ENCODE measurements around the gene IGSF6. TPM values are rescaled to one million over a fixed set of nuclear protein-coding genes. Genes with fewer than 3 reads are reported as not detected.

The IGSF6 gene
- total RNA-seq, 1 donor from 2014 or later = 0.04 TPM

GRCh38 chr16:21644674-21645073, 7.7 kb downstream of the IGSF6 start:
- no peak for DNase-seq (ENCODE audit: low read depth)
- TF ChIP-seq CTCF (IDR thresholded peaks at IDR 0.05; ENCODE audit: insufficient read depth, low read length, poor library complexity, severe bottlenecking) = no peak
- no peak overlapping the region for H3K4me3 ChIP-seq (ENCODE audit: low read depth, low read length)
- no peaks in the 10 kb centered on the region for H3K27me3 ChIP-seq (ENCODE audit: control insufficient read depth, insufficient read depth, low read length)
- H3K36me3 ChIP-seq (ENCODE audit: control insufficient read depth, insufficient read depth, low read length) = no peaks in the 10 kb centered on the region

- Histone ChIP-seq H3K27me3 (ENCODE audit: control insufficient read depth, insufficient read depth, low read length) (no peaks in the 10 kb centered on the region), H3K4me3 (ENCODE audit: low read depth, low read length) (no peak overlapping the region), H3K36me3 (ENCODE audit: control insufficient read depth, insufficient read depth, low read length) (no peaks in the 10 kb centered on the region)
- no peak for DNase-seq (ENCODE audit: low read depth)
- TF ChIP-seq CTCF (IDR thresholded peaks at IDR 0.05; ENCODE audit: insufficient read depth, low read length, poor library complexity, severe bottlenecking) = no peak
Measured at GRCh38 chr16:21643785-21644184, 8.6 kb downstream of the IGSF6 start.

GRCh38 chr16:21642861-21643260, 9.5 kb downstream of the IGSF6 start:
- H3K27me3 ChIP-seq (ENCODE audit: control insufficient read depth, insufficient read depth, low read length) = no peaks in the 10 kb centered on the region
- H3K36me3 ChIP-seq (ENCODE audit: control insufficient read depth, insufficient read depth, low read length) = no peaks in the 10 kb centered on the region
- no peak for DNase-seq (ENCODE audit: low read depth)
- H3K4me3 ChIP-seq (ENCODE audit: low read depth, low read length) = no peak overlapping the region
- TF ChIP-seq CTCF (IDR thresholded peaks at IDR 0.05; ENCODE audit: insufficient read depth, low read length, poor library complexity, severe bottlenecking) = no peak

- Histone ChIP-seq H3K27me3 (ENCODE audit: control insufficient read depth, insufficient read depth, low read length) (no peaks in the 10 kb centered on the region), H3K4me3 (ENCODE audit: low read depth, low read length) (no peak overlapping the region), H3K36me3 (ENCODE audit: control insufficient read depth, insufficient read depth, low read length) (no peaks in the 10 kb centered on the region)
- DNase-seq (ENCODE audit: low read depth) = no peak
- no peak for TF ChIP-seq CTCF (IDR thresholded peaks at IDR 0.05; ENCODE audit: insufficient read depth, low read length, poor library complexity, severe bottlenecking)
Measured at GRCh38 chr16:21641916-21642315, 10.5 kb downstream of the IGSF6 start.

GRCh38 chr16:21639493-21639892, 12.9 kb downstream of the IGSF6 start:
- TF ChIP-seq CTCF (IDR thresholded peaks at IDR 0.05; ENCODE audit: insufficient read depth, low read length, poor library complexity, severe bottlenecking) = no peak
- Histone ChIP-seq H3K36me3 (ENCODE audit: control insufficient read depth, insufficient read depth, low read length) (no peaks in the 10 kb centered on the region), H3K27me3 (ENCODE audit: control insufficient read depth, insufficient read depth, low read length) (no peaks in the 10 kb centered on the region), H3K4me3 (ENCODE audit: low read depth, low read length) (no peak overlapping the region)
- DNase-seq (ENCODE audit: low read depth) = no peak

GRCh38 chr16:21638573-21638975, 13.8 kb downstream of the IGSF6 start:
- Histone ChIP-seq H3K4me3 (ENCODE audit: low read depth, low read length) (no peak overlapping the region), H3K27me3 (ENCODE audit: control insufficient read depth, insufficient read depth, low read length) (no peaks in the 10 kb centered on the region), H3K36me3 (ENCODE audit: control insufficient read depth, insufficient read depth, low read length) (no peaks in the 10 kb centered on the region)
- DNase-seq (ENCODE audit: low read depth) = no peak
- no peak for TF ChIP-seq CTCF (IDR thresholded peaks at IDR 0.05; ENCODE audit: insufficient read depth, low read length, poor library complexity, severe bottlenecking)

Data from kidney epithelial cell (primary cell).